Stomach (tissue), 4 donors: Measurements from ENCODE around the gene ACSM5.
"Not testable (repeated sequence)": the region's sequence is repeated elsewhere in the genome, so short reads cannot be mapped to it uniquely, and the experiment has no call there.

Experiments
- POLR2AphosphoS5 ChIP-seq, 3 donors: sonication (generic); formaldehyde crosslinking; IDR thresholded peaks; one replicate each; pipeline ENCODE4 v1.6.1; 2016; ENCODE audit warnings: antibody characterized with exemption in 3 of 3
- TF ChIP-seq, protein P1 (sequence below), 7 experiments: fragments of 450-650 bp in 4 of 7; fragments of 200-600 bp in 3 of 7; sonication (generic) in 3 of 7; IDR thresholded peaks; one replicate each; pipeline ENCODE4 v1.5.1; 2016 to 2019; ENCODE audit warnings: antibody characterized with exemption in 7 of 7, control low read depth in 2 of 7, mild to moderate bottlenecking in 1 of 7

- TF ChIP-seq, protein P1, sequence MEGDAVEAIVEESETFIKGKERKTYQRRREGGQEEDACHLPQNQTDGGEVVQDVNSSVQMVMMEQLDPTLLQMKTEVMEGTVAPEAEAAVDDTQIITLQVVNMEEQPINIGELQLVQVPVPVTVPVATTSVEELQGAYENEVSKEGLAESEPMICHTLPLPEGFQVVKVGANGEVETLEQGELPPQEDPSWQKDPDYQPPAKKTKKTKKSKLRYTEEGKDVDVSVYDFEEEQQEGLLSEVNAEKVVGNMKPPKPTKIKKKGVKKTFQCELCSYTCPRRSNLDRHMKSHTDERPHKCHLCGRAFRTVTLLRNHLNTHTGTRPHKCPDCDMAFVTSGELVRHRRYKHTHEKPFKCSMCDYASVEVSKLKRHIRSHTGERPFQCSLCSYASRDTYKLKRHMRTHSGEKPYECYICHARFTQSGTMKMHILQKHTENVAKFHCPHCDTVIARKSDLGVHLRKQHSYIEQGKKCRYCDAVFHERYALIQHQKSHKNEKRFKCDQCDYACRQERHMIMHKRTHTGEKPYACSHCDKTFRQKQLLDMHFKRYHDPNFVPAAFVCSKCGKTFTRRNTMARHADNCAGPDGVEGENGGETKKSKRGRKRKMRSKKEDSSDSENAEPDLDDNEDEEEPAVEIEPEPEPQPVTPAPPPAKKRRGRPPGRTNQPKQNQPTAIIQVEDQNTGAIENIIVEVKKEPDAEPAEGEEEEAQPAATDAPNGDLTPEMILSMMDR (IDR thresholded peaks at IDR 0.05), result not testable (repeated sequence)
- not testable (repeated sequence) for TF ChIP-seq POLR2AphosphoS5 (IDR thresholded peaks at IDR 0.05)
Measured at GRCh38 chr16:20446652-20447393, 37.5 kb downstream of the ACSM5 start.
